ENCODE data around the gene CDC6. TPM values are rescaled to one million over a fixed set of nuclear protein-coding genes. Genes with fewer than 3 reads are reported as not detected.

Gene CDC6
- total RNA-seq, 1 donor from 2014 or later = 18.2 TPM

DNA sequence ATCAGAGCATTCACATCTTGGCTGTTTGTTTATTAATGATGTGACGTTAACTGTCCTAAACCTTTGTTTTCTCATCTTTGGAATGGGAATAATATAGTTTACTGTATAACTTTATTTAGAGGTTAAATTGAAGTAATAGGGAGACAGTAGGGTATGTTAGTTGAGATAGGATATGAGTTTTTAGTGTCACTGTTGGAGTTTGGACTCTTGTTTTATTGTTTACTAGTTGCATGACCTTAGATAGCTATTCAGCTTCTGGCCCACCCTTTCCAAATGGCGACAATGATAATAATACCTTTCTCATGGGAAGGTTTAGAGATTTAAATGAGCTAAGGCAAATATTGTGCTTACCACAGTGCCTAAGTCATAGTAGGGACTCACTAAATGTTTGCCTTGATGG, 28.2 kb upstream of the CDC6 start:
- H3K4me3 Mint-ChIP-seq (ENCODE audit: unreplicated experiment) = no peak overlapping the region
- peaks cover 32% of the 10 kb centered on the region for H3K36me3 Mint-ChIP-seq (ENCODE audit: low read depth, unreplicated experiment)
- no peaks in the 10 kb centered on the region for H3K9me3 Mint-ChIP-seq (ENCODE audit: unreplicated experiment)
- no peak for DNase-seq (ENCODE audit: low spot score)
- H3K27ac Mint-ChIP-seq (ENCODE audit: unreplicated experiment) = no peak overlapping the region
- no peaks in the 10 kb centered on the region for H3K4me1 Mint-ChIP-seq (ENCODE audit: unreplicated experiment)
- TF ChIP-seq CTCF (IDR thresholded peaks at IDR 0.05; ENCODE audit: unreplicated experiment) = no peak
- peaks cover 4% of the 10 kb centered on the region for H3K27me3 Mint-ChIP-seq (ENCODE audit: unreplicated experiment)

- no peaks in the 10 kb centered on the region for H3K9me3 Mint-ChIP-seq (ENCODE audit: unreplicated experiment)
- no peaks in the 10 kb centered on the region for H3K4me1 Mint-ChIP-seq (ENCODE audit: unreplicated experiment)
- TF ChIP-seq CTCF (IDR thresholded peaks at IDR 0.05; ENCODE audit: unreplicated experiment) = no peak
- no peak overlapping the region for H3K4me3 Mint-ChIP-seq (ENCODE audit: unreplicated experiment)
- no peak for DNase-seq (ENCODE audit: low spot score)
- H3K27me3 Mint-ChIP-seq (ENCODE audit: unreplicated experiment) = peaks cover 4% of the 10 kb centered on the region
- H3K27ac Mint-ChIP-seq (ENCODE audit: unreplicated experiment) = no peak overlapping the region
- peaks cover 32% of the 10 kb centered on the region for H3K36me3 Mint-ChIP-seq (ENCODE audit: low read depth, unreplicated experiment)
Measured at GRCh38 chr17:40260528-40260927, 27.2 kb upstream of the CDC6 start.

GRCh38 chr17:40264458-40265185, 23.1 kb upstream of the CDC6 start:
- H3K27ac Mint-ChIP-seq (ENCODE audit: unreplicated experiment) = no peak overlapping the region
- H3K9me3 Mint-ChIP-seq (ENCODE audit: unreplicated experiment) = no peaks in the 10 kb centered on the region
- H3K4me1 Mint-ChIP-seq (ENCODE audit: unreplicated experiment) = no peaks in the 10 kb centered on the region
- TF ChIP-seq CTCF (IDR thresholded peaks at IDR 0.05; ENCODE audit: unreplicated experiment) = no peak
- H3K36me3 Mint-ChIP-seq (ENCODE audit: low read depth, unreplicated experiment) = peaks cover 16% of the 10 kb centered on the region
- H3K27me3 Mint-ChIP-seq (ENCODE audit: unreplicated experiment) = peaks cover 4% of the 10 kb centered on the region
- no peak for DNase-seq (ENCODE audit: low spot score)
- no peak overlapping the region for H3K4me3 Mint-ChIP-seq (ENCODE audit: unreplicated experiment)

- Mint-ChIP-seq H3K4me3 (ENCODE audit: unreplicated experiment) (no peak overlapping the region), H3K4me1 (ENCODE audit: unreplicated experiment) (no peaks in the 10 kb centered on the region), H3K36me3 (ENCODE audit: low read depth, unreplicated experiment) (peaks cover 16% of the 10 kb centered on the region), H3K27ac (ENCODE audit: unreplicated experiment) (no peak overlapping the region), H3K27me3 (ENCODE audit: unreplicated experiment) (peaks cover 4% of the 10 kb centered on the region), H3K9me3 (ENCODE audit: unreplicated experiment) (no peaks in the 10 kb centered on the region)
- DNase-seq (ENCODE audit: low spot score) = no peak
- TF ChIP-seq CTCF (IDR thresholded peaks at IDR 0.05; ENCODE audit: unreplicated experiment) = no peak
Measured at GRCh38 chr17:40265337-40265736, 22.3 kb upstream of the CDC6 start.

DNA sequence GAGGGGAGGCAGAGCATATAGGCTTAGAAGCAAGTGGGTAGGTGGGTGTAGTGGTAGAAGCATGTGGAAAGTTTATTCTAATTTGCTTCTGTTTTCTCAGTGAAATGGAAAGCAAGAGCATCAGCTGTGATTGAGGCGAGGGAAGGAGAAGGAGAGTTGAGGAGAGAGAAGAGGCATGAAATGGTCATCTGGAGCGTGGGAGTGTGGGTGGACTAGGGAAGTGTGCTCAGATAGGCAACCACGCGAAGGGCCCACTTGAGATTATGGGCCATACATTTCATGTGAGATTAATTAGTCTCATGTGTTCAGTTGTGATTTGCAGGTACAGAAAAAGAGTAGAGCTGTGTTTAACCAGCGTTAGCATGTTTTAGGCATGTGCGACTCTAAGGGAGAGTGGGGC, 20.8 kb upstream of the CDC6 start:
- Mint-ChIP-seq H3K4me1 (ENCODE audit: unreplicated experiment) (no peaks in the 10 kb centered on the region), H3K27me3 (ENCODE audit: unreplicated experiment) (peaks cover 3% of the 10 kb centered on the region), H3K36me3 (ENCODE audit: low read depth, unreplicated experiment) (peaks cover 19% of the 10 kb centered on the region), H3K27ac (ENCODE audit: unreplicated experiment) (no peak overlapping the region), H3K9me3 (ENCODE audit: unreplicated experiment) (no peaks in the 10 kb centered on the region), H3K4me3 (ENCODE audit: unreplicated experiment) (no peak overlapping the region)
- DNase-seq (ENCODE audit: low spot score) = no peak
- no peak for TF ChIP-seq CTCF (IDR thresholded peaks at IDR 0.05; ENCODE audit: unreplicated experiment)
